DMS153 (cell line): ENCODE results near the gene TSPAN17.

Experiments used
- DNase-seq: peaks from one replicate; lab custom pipeline; 2025; lab: John Stamatoyannopoulos, UW

Gene TSPAN17

DNA sequence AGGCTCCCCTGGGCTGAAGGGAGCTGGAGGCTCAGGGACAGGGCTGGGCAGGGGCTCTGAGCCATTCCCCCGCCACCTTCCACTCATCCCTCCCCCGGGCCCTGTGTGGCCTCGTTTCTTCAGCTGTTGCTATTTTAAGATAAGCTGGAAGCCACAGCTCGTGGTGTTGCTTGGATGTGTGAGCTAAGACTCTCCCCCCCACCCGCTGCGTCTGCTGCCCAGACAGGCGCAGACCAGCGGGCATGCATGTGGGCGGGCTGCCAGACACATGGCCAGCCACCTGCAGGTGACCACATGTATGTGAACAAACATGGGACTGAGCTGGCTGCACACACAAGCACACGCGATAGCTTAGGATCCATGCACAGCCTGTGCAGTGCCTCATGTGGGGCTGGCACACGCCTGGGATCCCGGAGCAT lies 25.6 kb upstream of the TSPAN17 start:
- no peak for DNase-seq

DNA sequence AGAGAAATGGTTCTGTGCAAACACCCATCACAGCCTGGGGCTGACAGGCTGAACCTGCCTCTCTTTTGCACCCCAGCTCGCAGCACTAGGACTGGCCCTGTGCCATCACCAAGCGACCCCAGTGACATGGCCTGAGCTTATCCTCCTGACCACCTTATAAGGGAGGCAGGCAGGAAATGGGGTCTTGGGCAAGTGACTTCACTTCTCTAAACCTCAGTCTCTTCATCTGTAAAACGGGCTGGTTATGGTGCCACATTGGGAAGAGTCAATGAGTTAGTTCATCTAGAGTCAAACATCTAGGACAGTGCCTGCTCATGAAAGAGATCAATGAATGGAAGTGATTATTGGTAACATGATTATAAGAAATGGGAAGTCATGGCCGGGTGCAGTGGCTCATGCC lies 23.1 kb upstream of the TSPAN17 start:
- no peak for DNase-seq

DNA sequence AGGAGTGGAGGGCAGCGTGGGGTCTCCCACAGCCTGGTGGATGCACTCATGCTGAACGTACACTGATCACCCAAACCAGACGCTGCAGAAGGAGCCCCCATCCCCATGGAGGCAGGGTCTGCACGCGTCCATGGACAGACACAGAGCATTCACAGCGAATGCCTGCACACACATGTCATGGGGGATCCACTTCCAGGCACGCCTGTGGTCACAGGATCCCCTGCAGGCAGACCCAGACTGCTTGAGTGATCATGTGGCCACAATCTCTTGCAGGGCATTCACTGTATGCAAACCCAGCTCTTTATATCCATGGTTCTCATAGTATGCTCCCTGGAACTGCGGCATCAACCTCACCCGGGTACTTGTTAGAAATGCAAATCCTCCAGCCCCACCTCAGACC lies 22.3 kb upstream of the TSPAN17 start:
- DNase-seq = no peak

DNA sequence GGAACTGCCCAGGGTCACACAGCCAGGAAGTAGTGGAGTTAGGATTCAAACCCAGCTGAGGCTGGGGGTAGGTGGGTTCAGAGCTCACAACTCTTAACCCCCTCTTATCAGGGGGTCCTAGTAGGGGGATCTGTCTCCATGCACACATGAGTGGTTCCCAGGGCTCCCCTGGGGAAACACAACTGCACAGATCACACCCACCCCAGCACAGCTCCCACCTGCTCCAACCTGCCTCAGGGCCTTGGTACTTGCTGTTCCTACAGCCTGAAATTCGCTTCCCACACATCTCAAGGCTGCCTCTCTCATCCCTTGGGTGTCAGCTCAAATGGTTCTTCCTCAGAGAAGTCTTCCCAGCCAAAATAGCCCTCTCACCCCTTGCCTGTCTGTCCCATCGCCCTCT lies 21.8 kb upstream of the TSPAN17 start:
- DNase-seq = no peak

DNA sequence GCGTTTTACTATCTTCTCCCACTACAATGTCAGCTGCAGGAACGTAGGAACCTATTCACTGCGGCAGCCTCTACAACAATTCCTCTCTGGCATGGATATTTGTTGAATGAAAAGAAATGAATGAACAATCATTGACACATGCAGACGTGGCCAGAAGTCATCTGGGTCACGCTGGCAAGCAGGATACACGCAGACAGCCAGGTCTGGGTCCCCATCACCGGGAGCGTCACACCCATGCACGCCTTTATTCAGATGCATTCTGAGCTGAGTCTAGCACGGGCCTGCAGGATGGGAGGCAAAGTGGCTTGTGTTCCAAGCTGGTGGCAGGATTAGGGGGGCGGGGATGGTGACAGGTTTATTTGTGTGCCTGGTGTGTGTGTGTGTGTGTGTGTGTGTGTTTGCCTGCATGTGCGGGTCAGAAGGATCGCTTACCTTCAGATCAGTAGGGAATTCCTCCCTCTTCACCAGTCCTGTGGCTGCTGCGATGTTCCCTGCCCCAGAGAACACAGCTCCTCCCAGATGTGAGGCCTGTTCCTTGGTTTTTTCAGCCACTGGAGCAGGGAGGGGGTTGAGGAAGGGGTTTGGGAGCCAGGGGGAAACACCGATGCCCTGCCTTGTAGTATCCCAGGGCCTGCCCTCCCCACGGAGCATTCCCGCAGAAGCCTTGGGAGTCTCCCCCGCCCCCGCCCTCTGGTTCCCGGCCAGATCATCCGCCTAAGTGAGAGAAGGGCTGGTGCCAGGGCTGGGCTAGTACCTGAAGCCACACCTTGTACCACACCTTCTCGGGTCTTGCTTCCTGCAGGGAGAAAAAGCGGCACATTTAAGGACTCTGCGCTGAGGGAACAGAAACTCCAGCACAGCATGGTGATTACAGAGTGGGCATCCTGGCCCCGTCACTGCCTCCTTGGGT lies 21.1 kb upstream of the TSPAN17 start:
- no peak for DNase-seq

DNA sequence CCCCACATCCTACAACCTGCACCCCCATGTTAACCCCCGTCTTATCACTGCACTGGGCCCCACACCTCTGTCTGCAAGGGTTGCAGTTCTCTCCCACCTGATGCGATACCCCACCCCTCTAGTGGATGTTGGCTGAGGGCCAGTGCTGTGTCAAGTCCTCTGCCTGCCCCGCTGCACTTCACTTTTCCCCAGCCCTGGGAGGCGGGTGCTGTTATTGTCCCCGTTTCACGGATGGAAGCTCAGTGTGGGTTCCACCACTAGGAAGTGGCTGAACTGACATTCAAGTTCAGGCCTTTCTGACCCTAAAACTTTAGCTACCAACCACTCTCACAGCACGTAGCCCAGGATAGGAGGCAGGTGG lies 20.4 kb upstream of the TSPAN17 start:
- DNase-seq = no peak

DNA sequence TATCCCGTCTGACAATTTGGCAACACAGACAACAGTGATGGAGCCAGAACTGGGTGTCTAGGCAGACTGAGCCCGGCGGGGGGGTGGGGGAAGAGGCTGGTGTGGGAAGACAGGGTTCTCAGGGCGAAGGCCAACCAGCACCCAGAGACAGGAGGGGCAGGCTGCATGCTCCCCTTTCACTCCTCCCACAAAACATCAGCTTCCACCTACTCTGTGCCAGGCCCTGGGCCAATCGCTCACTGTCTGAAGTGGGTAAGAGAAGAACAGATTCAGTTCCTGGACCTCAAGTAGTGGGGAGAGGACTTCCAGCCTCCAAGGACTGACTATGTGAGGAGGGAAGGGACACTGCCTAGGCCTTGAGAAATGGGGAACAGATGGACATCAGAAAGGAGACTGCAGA lies 19.7 kb upstream of the TSPAN17 start:
- no peak for DNase-seq

DNA sequence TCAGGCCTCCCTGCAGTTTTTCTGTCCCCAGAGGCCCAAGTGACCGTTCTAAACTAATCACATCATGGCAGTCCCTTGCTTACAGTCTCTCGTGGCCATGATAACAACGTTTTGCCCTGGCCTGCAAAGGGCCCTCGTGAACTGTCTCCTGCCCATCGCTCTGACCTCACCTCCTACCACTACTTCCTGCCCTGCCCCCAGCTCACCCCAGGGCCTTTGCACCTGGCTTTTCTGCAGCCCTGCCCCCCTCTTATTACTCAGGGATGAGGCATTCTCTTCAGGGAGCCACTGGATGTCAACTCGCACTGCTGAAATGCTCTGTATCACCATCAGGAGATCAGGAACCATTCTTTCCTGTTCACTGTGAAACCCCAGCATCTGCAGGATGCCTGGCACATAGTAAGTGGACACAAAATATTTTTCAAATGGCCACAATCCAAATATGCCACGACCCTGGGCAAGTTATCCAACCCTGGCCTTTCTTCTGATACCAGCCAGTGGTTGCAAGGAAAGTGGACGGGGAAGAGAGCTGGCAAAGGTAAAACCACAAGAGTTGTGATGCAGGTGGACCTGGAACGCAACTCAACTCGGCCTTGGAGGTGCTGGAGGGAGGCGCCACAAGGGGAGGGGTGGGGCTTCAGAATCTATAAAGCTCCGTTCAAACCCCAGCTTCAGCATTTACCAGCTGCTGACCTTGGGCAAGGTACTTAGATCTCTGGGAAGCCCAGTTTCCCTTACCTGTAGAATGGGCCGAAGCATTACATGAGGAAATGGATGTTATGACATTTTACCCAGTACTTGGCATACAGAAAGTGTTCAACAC lies 18.7 kb upstream of the TSPAN17 start:
- no peak for DNase-seq

DNA sequence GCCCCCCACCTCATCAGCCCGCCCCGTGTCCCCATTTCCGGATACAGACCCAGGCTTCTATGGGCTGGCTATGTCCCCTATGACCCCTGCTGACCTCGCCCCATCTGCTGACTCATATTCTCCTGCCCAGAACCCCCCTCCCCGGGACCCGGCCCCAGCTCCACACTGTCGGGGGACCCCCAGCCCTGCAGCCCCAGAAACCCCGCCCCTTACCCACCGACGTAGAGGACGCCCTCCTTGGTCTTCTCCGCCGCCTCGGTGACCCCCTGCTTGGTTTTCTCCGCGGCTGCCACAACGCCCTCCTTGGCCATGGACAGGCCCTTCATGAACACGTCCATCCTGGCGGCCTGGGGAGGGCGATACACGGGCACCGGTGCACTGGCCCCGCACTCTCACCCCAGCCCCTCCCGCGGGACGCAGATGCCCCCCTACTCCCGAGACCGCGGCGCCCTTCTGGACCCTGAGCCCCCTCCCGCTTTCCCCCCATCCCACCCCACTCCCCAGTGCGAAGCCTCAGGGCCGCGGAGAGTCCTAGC lies 17.9 kb upstream of the TSPAN17 start:
- DNase-seq = no peak

DNA sequence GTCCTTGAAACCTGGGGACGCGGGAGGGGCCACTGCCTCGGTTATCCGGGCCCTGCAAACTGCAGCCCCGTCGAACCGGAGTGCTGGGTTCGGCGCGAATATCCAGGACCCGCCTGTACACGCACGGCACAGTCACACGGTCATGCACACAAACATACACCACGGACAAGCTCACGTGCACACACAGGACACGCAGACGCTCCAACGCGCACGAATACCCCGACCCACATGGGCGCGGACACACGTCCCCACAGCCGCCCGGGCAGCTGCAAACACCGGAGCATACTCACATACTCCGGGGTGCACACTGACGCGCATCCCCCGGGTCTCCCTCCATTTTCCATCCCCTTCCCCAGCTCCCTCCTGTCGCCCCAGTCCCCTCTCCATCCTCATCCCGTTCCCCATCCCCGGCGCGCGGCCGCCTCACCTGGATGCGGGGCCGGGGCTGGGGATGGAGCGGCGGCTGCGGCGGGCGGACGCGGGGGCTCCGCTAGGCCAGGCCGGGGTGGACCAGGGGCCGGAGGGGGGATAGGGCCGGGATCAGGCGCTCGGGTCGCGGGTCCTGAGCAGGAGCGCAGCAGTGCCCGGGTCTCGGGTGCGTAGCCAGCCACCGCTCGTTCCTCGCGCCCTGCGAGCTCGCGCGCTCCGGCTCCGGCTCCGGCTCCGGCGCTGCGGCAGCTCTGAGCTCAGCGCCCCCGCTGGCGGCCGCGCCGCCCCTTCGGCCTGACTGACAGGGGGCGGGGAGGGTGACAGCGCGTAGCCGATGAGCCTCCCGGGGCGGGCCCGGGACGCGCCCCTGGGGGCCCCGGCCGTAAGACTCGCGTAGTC lies 17.2 kb upstream of the TSPAN17 start, which contains the start of the genes EIF4E1B and SNCB:
EIF4E1B (plus strand) TSS at position 823 of the 828 bp plus-strand sequence. CDS start 12,113 bp downstream, outside the sequence.
SNCB (minus strand) TSS at position 682 of the 828 bp plus-strand sequence. CDS start 880 bp downstream, outside the sequence.
- DNase-seq = no peak

DNA sequence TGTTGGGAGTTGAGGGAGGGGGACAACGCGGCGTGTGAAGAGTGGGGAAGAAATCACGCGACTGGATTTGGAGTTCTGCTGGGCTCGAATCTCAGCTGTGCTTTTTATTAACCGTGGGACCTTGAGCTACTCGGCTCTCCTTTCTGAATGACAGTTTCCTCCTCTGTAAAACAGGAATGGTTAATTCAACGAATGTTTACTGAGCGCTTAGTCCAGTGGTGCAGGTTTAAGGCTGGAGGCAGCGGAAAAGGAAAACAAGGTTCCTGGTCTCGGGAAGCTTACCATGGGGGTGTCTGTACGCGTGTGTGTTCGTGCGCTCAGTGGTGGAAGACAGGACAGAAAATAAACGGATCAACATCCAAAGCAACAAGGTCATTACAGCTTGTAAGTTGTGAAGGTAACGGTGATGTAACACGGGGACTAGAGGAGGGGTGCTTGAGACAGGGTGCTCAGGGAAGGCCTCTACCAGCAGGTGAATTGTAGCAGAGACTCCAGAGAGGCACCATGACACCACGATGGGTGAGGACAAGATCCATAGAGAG lies 16.5 kb upstream of the TSPAN17 start:
- DNase-seq = no peak

DNA sequence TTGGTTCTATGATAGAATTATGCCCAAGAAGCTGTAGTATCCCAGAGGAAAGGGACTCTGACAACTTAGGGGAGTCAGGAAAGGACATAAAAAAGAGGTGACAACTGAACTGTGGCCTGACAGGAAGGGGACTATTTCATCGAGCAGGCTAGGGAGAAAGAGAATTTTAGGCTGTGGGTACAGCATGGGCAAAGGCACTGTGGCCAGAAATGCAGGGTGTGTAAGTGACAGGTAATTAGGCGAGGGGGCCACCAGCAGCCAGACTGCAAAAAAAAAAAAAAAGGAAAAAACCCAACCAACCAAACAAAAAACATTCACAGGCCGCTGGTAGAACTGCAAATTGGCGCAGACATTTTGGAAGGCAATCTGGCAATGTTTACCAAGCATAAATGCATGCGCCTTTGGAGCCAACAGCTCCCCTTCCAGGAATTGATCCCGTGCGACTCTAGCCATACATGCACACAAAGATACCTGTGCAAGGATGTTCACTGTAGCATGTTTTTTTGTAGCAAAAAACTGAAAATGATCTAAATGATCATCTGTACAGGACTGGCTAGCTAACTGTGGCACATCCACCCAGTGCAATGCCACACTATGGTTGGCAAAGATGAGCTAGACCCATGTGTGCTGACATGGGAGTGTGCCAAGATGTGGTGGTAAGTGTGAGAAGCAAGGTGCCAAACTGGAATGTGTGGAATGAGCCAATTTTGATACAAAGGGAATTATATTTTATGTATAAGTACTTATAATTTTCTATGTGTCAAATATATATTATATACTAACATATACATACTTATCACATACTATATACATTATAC lies 15.7 kb upstream of the TSPAN17 start:
- no peak for DNase-seq

DNA sequence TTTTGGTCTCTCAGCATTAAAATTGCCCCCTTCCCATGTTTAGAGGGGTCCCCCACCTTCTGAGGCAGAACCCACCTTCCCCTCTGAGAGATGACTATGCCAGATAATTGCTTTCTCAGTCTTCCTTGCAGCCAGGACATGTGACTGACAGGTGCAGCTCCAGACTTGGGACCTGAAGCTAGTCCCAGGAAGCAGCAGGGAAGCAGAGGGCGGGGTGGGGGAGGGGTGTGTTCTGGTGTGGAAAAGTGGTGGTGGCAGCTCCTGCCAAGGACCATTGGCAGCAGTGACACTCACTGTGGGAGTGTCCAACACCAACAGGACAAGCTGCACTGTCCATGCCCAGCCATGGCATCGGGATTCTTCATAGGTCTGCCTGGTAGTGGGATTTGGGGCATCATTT lies 14.5 kb upstream of the TSPAN17 start:
- DNase-seq = no peak

DNA sequence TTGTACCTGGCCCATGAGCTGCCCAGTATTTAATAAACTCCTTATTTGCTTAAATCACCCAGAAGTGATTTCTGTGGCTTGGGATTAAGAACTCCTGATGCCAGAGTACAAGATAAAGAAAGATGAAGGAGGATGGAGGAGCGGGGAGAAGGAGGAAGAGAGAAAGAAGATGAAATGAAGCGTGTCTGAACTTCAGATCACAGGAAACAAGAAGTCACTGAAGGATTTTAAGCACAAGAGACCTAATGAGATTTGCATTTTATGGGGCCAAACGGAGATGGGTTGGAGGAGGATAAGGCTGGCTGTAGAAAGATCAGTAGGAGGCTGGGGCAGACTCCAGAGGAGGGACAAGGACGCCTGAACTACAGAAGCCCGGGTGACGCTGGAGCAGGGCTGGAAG lies 13.7 kb upstream of the TSPAN17 start:
- no peak for DNase-seq

DNA sequence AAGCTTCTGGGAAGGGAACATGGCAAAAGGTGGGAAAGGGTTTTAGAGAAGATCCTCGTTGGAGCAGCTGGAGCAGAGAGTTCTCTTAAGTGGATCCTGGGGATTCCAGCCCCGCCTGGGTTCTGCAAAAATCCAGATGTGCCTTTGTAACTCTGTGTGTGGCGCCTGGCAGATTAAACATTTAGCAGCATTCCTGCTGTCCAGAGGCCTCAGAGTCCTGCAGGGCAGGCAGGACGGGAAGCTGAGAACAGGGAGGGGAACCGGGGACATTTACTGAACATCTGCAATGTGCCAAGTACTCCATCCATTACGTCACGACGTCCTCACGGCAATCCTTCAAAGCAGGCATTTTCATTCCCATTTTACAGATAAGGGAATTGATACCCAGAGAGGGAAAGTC lies 10.9 kb upstream of the TSPAN17 start:
- no peak for DNase-seq

DNA sequence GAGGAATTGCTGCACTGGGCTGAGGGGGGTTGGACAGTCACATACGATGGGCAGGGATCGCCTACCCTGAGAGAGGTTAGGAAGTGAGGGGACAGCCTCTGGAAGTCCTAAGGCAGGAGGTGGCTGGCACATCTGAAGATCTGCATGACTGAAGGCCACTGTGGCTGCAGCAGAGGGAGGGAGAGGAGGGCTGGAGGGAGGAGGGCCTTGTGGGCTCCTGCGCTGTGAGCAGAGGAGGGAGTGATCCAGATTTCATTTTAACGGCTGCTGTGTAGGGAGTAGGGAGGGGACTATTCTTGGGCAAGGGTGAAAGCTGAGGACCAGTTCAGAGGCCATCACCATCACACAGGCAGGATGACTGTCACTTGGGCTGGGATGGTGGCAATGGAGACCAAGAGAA lies 9.7 kb upstream of the TSPAN17 start:
- DNase-seq = no peak

DNA sequence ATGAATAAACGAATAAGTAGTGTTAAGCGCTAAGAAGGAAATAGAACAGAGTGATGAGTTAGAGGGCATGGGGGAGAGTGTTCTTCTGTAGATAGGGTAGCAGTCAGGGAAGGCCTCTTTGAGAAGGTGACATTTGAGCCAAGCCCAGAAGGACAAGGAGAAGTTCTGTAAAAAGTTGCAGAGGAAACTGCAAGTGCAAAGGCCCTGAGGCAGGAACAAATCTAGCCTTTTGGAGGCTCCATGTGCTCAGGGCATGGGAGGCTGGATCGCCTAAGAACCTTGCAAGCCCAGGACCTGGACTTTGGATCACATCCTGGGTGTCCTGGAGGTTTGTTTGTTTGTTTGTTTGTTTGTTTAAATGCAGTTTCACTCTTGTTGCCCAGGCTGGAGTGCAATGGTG lies 8.8 kb upstream of the TSPAN17 start:
- no peak for DNase-seq

DNA sequence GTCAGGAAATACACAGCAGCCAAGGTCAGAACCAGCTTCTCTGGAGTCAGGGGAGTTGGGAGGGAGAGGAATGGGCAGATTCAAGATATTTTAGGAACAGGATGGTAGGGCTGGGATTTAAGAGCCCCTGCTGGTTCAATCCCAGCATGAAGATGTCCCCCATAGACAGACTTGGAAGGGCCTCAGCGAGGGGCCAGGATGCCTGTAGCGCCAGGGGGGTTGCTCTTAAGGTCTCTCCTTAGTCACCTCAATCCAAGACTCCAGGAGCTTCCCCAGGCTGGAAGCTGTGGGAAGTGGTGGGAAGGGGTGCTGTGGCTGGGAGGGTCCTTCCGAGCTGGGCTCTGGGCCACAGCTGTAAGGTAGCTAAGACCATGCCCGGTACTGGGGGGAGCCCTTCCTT lies 8.1 kb upstream of the TSPAN17 start:
- DNase-seq = no peak

DNA sequence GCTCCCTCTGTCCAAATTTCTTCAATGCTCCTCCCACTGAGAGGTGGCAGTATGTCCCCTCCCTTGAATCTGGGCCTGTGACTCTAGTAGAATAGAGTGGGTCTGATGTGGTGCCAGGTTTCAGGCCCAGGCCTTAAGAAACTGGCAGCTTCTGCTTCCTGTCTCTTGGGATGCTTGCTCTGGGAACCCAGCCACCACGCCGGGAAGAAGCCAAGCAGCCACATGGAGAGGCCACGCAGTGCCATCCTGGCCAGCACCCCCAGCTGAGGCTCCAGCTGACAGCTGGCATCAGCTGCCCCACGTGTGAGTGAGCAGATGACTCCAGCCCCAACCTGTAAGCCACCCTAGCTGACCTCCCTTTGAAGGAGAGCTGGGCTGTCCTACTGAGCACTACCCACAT lies 7.3 kb upstream of the TSPAN17 start:
- no peak for DNase-seq

DNA sequence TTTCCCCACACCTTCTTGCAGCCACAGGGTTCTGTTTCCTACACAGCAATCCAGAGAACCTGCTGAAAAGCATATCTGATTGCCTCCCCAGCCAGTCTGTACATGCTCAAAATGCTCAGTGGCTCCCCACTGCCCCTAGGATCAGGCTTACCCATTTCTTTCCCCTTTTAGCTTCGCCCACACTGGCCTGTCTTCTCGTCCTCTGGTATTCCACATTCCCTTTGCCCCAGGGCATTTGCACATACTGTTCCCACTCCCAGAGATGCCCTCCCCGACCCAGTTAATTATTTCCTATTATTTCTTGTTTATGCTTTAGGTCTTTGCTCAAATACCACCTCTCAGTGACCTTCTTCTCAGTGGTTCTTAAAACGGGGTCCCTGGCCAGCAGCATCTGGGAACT lies 6.7 kb upstream of the TSPAN17 start:
- no peak for DNase-seq
